ENCODE data around the gene GAL3ST2.
"Not testable (repeated sequence)": the region's sequence is repeated elsewhere in the genome, so short reads cannot be mapped to it uniquely, and the experiment has no call there.

GAL3ST2 gene

DNA sequence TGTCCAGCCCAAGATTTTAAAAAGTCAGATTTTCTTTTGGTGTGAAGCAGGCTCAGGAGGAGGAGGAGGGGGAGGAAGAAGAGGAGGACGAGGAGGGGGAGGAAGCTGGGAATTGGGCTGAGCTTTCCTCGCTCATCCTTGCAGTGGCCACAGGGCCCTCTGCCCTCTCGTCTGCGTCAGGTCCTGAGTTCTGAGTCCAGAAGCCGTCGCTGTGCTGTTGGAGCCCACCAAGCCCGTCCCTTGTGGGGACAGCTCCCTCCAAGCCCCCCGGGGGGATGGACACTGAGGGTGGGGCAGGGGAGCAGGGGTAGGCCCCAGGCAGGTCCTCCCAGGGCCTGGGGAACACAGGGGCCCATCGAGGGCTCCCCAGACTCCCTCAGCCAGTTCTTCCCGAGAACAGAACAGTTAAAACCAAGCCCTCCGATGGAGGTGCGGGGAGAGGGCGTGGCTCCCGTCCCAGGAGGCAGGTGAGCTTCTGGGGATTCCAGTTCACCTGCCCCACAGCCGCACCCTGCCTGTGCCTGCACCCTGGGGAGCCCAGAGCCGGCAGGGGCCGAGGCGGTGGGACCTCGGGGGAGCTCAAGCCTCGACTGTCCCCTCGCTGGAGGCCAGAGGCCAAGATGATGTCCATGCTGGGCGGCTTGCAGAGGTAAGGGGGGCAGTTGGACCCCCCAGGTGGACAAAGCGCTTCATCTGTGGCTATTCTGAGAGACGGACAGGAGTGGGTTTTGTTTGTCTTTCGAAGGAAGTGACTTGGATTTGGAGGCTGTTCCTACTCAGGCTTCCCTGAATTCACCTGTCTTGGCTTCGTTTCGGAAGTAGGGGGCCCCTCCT is at the start of gene GAL3ST2:
GAL3ST2 (plus strand) TSS at position 487 of the 834 bp plus-strand sequence; CDS start at position 621, 134 bp downstream.
- H3K4me3 ChIP-seq (ENCODE audit: low read length): no peak within 1 kb of the TSS
- no peak for TF ChIP-seq CTCF (IDR thresholded peaks at IDR 0.05; ENCODE audit: insufficient read depth, low read depth, low read length, missing control alignments)
- DNase-seq (ENCODE audit: low read depth): no peak

DNA sequence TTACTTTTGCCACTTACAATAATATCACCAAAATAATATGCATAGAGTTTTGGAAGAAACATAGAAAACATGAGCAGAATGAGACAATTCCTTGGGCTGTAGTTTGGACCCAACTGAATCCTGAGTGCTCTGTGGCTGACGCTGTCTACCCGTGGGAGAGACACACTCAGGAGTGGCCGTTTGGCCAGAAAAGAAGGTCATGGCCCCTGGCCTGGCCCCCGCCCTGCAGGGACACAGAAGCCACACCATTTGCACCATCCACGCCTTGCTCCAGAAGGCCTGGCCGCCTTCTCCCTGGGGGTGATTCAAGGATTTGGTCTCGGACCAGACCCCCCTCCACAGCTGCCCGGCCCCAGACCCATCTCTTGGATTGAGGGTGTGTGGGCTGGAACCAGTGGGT is 48.6 kb upstream of the GAL3ST2 start:
- H3K4me3 ChIP-seq (ENCODE audit: low read length): no peak overlapping the region
- TF ChIP-seq CTCF (IDR thresholded peaks at IDR 0.05; ENCODE audit: insufficient read depth, low read depth, low read length, missing control alignments): no peak
- no peak for DNase-seq (ENCODE audit: low read depth)

DNA sequence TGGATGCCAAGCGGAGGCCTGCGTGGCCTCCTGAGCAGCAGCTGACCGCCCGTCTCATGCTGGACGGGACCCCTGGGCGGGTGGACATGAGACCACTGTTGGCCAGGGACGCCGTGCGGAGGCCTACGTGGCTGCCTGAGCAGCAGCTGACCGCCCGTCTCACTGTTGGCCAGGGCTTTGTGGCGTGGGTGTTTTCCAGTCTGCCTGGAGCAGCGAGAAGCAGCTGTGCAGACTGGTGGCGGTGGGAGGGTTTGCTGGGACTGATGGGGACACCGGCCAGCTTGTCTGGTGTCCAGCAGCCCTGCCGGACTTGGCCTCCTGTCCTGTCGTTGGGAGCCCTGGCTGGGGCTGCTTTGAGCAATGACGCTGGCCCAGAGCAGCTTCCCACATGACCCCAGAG is 48.0 kb upstream of the GAL3ST2 start:
- H3K4me3 ChIP-seq (ENCODE audit: low read length): no peak overlapping the region
- DNase-seq (ENCODE audit: low read depth): no peak
- no peak for TF ChIP-seq CTCF (IDR thresholded peaks at IDR 0.05; ENCODE audit: insufficient read depth, low read depth, low read length, missing control alignments)

- H3K4me3 ChIP-seq (ENCODE audit: low read length): no peak overlapping the region
- DNase-seq (ENCODE audit: low read depth): no peak
- no peak for TF ChIP-seq CTCF (IDR thresholded peaks at IDR 0.05; ENCODE audit: insufficient read depth, low read depth, low read length, missing control alignments)
Measured at GRCh38 chr2:241729868-241730267, 46.8 kb upstream of the GAL3ST2 start.

GRCh38 chr2:241730671-241731293 is 45.8 kb upstream of the GAL3ST2 start:
- TF ChIP-seq CTCF (IDR thresholded peaks at IDR 0.05; ENCODE audit: insufficient read depth, low read depth, low read length, missing control alignments): no peak
- H3K4me3 ChIP-seq (ENCODE audit: low read length): no peak overlapping the region
- no peak for DNase-seq (ENCODE audit: low read depth)

DNA sequence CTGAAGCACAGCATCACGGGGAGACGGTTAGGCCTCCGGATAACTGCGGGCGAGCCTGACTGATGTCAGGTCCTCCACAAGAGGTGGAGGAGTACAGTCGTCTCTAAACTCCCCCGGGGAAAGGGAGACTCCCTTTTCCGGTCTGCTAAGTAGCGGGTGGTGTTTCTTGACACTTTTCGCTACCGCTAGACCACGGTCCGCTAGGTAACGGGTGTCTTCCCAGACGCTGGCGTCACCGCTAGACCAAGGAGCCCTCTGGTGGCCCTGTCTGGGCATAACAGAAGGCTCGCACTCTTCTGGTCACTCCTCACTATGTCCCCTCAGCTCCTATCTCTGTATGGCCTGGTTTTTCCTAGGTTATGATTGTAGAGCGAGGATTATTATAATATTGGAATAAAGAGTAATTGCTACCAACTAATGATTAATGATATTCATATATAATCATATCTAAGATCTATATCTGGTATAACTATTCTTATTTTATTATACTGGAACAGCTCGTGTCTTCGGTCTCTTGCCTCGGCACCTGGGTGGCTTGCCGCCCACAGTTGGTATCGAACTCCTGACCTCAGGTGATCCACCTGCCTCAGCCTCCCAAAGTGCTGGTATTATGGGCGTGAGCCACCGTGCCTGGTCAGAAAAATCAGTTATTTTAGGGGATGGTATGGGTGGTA is 44.0 kb upstream of the GAL3ST2 start:
- H3K4me3 ChIP-seq (ENCODE audit: low read length): not testable (repeated sequence)
- DNase-seq (ENCODE audit: low read depth): peak; percentile 25
- TF ChIP-seq CTCF (IDR thresholded peaks at IDR 0.05; ENCODE audit: insufficient read depth, low read depth, low read length, missing control alignments): peak; percentile 33

All from epithelial cell of esophagus (primary cell).